Glutamatergic neuron (in vitro differentiated cells): ENCODE data around the gene MMD. TPM values are rescaled to one million over a fixed set of nuclear protein-coding genes. Genes with fewer than 3 reads are reported as not detected.

Experiments
- DNase-seq: peaks from one replicate; pipeline ENCODE4 v3.0.0; 2022
- H3K27ac Mint-ChIP-seq: one replicate; pipeline ENCODE4 v1.8.0; 2020; ENCODE audit warnings: mild to moderate bottlenecking, mixed read lengths, inconsistent platforms; ENCODE audit not compliant: unreplicated experiment
- H3K27me3 Mint-ChIP-seq: one replicate; pipeline ENCODE4 v1.8.0; 2020; ENCODE audit warnings: mild to moderate bottlenecking, moderate library complexity, mixed read lengths, inconsistent platforms; ENCODE audit not compliant: unreplicated experiment
- H3K36me3 Mint-ChIP-seq: one replicate; pipeline ENCODE4 v1.8.0; 2020; ENCODE audit warnings: mild to moderate bottlenecking, mixed read lengths, inconsistent platforms; ENCODE audit not compliant: unreplicated experiment
- H3K4me1 Mint-ChIP-seq: one replicate; pipeline ENCODE4 v1.8.0; 2020; ENCODE audit warnings: mild to moderate bottlenecking, low read depth, mixed read lengths, inconsistent platforms; ENCODE audit not compliant: unreplicated experiment
- H3K4me3 Mint-ChIP-seq: one replicate; pipeline ENCODE4 v1.8.0; 2020; ENCODE audit warnings: mild to moderate bottlenecking, mixed read lengths, inconsistent platforms; ENCODE audit not compliant: unreplicated experiment
- H3K9me3 Mint-ChIP-seq: one replicate; pipeline ENCODE4 v1.8.0; 2020; ENCODE audit warnings: mild to moderate bottlenecking, moderate library complexity, mixed read lengths, inconsistent platforms; ENCODE audit not compliant: unreplicated experiment
- total RNA-seq: library from RNA; stranded (reverse); fragmentation: NEBNext Ultra II Directional; extraction: Animal tissue kit (Norgen Biotek cat#: 25700); gene quantifications from one replicate; pipeline ENCODE4 v1.2.1, GENCODE V29; 2021; ENCODE audit not compliant: unreplicated experiment
- TF ChIP-seq, protein P1 (sequence below): fragments of 200-600 bp; sonication (generic); IDR thresholded peaks from one replicate; pipeline ENCODE4 v1.5.0; 2021; ENCODE audit not compliant: partially characterized antibody, unreplicated experiment

The MMD gene
- total RNA-seq, 1 donor from 2014 or later: 60.6 TPM

GRCh38 chr17:55354941-55355340 is 66.7 kb downstream of the MMD start:
- H3K27me3 Mint-ChIP-seq: no peaks in the 10 kb centered on the region
- DNase-seq: no peak
- no peaks in the 10 kb centered on the region for H3K36me3 Mint-ChIP-seq
- no peak overlapping the region for H3K27ac Mint-ChIP-seq
- H3K4me1 Mint-ChIP-seq: no peaks in the 10 kb centered on the region
- peaks cover 2% of the 10 kb centered on the region for H3K9me3 Mint-ChIP-seq
- TF ChIP-seq, protein P1, sequence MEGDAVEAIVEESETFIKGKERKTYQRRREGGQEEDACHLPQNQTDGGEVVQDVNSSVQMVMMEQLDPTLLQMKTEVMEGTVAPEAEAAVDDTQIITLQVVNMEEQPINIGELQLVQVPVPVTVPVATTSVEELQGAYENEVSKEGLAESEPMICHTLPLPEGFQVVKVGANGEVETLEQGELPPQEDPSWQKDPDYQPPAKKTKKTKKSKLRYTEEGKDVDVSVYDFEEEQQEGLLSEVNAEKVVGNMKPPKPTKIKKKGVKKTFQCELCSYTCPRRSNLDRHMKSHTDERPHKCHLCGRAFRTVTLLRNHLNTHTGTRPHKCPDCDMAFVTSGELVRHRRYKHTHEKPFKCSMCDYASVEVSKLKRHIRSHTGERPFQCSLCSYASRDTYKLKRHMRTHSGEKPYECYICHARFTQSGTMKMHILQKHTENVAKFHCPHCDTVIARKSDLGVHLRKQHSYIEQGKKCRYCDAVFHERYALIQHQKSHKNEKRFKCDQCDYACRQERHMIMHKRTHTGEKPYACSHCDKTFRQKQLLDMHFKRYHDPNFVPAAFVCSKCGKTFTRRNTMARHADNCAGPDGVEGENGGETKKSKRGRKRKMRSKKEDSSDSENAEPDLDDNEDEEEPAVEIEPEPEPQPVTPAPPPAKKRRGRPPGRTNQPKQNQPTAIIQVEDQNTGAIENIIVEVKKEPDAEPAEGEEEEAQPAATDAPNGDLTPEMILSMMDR: no peak
- no peak overlapping the region for H3K4me3 Mint-ChIP-seq

DNA sequence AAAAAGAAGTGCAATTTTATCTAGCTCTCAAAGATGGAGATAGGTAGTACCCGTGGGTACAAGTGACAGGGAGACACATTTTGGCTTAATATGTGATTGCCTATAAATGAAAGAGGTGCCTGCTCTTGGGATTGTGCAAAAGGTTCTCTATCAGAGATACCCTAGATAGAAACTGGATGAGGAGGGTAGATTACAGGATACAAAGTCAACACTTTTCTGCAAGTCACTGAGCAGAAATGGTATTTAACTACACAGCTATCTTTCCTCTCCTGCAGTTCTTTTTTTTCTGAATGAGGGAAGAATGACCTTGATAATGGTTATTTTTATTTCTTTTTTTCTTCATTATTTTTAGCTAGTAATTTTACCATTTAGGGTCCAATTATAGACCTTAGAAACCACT is 67.6 kb downstream of the MMD start:
- H3K9me3 Mint-ChIP-seq: peaks cover 2% of the 10 kb centered on the region
- H3K27me3 Mint-ChIP-seq: no peaks in the 10 kb centered on the region
- H3K36me3 Mint-ChIP-seq: no peaks in the 10 kb centered on the region

DNA sequence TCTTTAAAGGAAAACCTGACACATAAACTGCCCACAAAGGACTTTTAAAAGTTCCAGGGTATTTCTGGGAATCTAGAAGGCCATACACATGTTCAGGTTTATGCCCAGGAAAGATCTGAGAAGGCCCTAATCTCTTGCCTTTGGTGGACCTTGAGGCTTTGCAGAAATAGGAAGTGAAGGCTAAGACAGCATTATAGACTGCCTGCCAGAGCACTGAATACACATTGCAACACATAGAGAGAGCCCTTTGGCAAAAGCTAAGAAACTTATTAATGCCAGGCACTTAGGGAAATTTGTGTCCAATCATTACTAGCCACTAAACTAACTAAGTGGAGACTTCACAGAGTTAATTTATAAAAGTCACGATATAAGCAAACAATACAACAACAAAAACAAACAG is 70.4 kb downstream of the MMD start:
- TF ChIP-seq, protein P1: no peak
- no peaks in the 10 kb centered on the region for H3K27me3 Mint-ChIP-seq

More for the DNA sequence above, 67.6 kb downstream of the MMD start:
- DNase-seq: no peak
- no peaks in the 10 kb centered on the region for H3K4me1 Mint-ChIP-seq
- H3K4me3 Mint-ChIP-seq: no peak overlapping the region
- H3K27ac Mint-ChIP-seq: no peak overlapping the region
- TF ChIP-seq, protein P1: no peak

GRCh38 chr17:55350825-55351205 is 70.8 kb downstream of the MMD start:
- no peak for DNase-seq
- H3K36me3 Mint-ChIP-seq: no peaks in the 10 kb centered on the region
- no peaks in the 10 kb centered on the region for H3K27me3 Mint-ChIP-seq
- H3K4me1 Mint-ChIP-seq: no peaks in the 10 kb centered on the region
- no peak overlapping the region for H3K27ac Mint-ChIP-seq
- TF ChIP-seq, protein P1: no peak
- no peak overlapping the region for H3K4me3 Mint-ChIP-seq
- H3K9me3 Mint-ChIP-seq: peaks cover under 1% of the 10 kb centered on the region

More for the DNA sequence above, 70.4 kb downstream of the MMD start:
- no peaks in the 10 kb centered on the region for H3K4me1 Mint-ChIP-seq
- H3K9me3 Mint-ChIP-seq: peaks cover 2% of the 10 kb centered on the region
- no peak for DNase-seq
- H3K27ac Mint-ChIP-seq: no peak overlapping the region
- no peak overlapping the region for H3K4me3 Mint-ChIP-seq
- no peaks in the 10 kb centered on the region for H3K36me3 Mint-ChIP-seq

GRCh38 chr17:55348749-55349354 is 72.8 kb downstream of the MMD start:
- H3K9me3 Mint-ChIP-seq: no peaks in the 10 kb centered on the region
- DNase-seq: peak; percentile 45
- no peak overlapping the region for H3K4me3 Mint-ChIP-seq
- H3K27me3 Mint-ChIP-seq: no peaks in the 10 kb centered on the region
- TF ChIP-seq, protein P1: peak; percentile 71
- no peaks in the 10 kb centered on the region for H3K4me1 Mint-ChIP-seq
- no peak overlapping the region for H3K27ac Mint-ChIP-seq
- no peaks in the 10 kb centered on the region for H3K36me3 Mint-ChIP-seq
